Right lobe of liver (tissue), 4 donors: ENCODE measurements around the gene DENND2C.

Experiments used
- CTCF ChIP-seq, 4 donors: fragments of 200-600 bp in 3 of 4; fragments of 450-650 bp in 1 of 4; IDR thresholded peaks; one replicate each; pipeline versions ENCODE4 v1.5.1 to v1.8.0; 2016 to 2022; ENCODE audit warnings: antibody characterized with exemption in 4 of 4, mild to moderate bottlenecking in 2 of 4
- POLR2A ChIP-seq: fragments of 450-650 bp; IDR thresholded peaks from one replicate; pipeline ENCODE4 v1.6.1; 2017; ENCODE audit warnings: antibody characterized with exemption, mild to moderate bottlenecking
- donor health status: DM: no; HTN: no; CAD: no.
- donor health status: DM: no; HTN: no; CAD: no.
- donor health status: DM: no; HTN: yes; CAD: no.

- TF ChIP-seq CTCF (IDR thresholded peaks at IDR 0.05) (no peak), POLR2A (no peak)
Measured at GRCh38 chr1:114545796-114546195, 124.1 kb downstream of the DENND2C start.
